HG03025 (cell line): ENCODE results near the gene MYH10.

Source experiments
- ATAC-seq: cut with Tn5 transposase; IDR thresholded peaks from one replicate; pipeline ENCODE4 v1.9.1; 2021; ENCODE audit warnings: mild to moderate bottlenecking, moderate library complexity; ENCODE audit not compliant: unreplicated experiment, low FRiP score

The MYH10 gene

DNA sequence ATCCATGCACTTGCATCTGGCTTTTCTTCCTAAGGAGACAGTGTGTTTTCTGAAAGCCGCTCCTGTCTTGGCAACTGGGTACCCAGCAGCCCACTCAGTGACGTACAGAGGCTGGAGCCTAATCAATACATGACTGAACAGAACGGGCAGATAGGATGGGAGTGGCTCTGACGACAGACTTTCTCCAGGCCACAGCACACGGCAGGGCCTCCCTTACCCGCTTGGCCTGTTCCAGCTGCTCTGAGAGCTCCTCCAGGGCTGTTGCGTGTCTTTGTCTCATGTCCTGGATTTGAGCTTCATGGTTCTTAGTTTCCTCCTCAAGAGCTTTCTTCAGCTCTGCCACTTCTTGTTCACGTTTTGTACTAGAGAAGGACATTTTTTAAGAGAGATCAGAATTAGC lies 129.9 kb downstream of the MYH10 start:
- ATAC-seq = no peak

DNA sequence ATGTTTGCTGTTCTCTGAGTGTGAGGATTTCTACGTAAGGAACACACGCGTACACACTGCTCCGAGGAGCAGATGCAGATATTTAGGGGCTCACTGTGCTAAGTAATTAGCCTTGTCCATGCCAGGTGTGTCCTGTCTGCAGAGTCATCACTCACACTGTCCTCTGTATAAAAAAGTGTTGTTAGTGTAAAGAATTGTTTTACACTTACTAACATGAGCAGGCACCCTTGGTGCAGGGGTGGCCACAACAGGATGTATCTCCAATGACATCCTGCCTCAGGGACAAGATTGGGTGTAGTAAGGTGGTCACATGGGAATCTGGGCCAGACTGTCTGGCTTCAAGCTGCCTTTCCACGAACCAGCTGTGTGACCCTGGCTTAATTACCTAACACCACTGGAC lies 130.9 kb downstream of the MYH10 start:
- no peak for ATAC-seq

DNA sequence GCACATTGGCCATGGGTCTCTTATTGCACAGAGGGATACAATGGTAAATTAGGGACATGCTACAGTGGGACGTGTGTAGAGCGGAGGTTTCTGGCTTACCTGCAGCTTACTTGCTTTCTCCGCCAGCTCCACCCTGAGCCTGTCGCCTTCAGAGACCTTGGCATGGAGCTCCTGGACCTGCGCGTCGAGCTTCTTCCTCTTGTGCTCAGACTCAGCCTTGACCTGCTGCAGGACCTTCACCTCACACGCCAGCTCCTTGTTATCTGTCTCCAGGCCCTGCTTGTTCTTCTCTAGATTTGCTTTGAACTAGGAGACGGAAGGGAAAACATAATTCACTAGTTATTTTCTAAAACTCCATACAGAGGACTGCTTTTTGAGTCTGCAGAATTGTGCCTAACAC lies 131.4 kb downstream of the MYH10 start:
- no peak for ATAC-seq

DNA sequence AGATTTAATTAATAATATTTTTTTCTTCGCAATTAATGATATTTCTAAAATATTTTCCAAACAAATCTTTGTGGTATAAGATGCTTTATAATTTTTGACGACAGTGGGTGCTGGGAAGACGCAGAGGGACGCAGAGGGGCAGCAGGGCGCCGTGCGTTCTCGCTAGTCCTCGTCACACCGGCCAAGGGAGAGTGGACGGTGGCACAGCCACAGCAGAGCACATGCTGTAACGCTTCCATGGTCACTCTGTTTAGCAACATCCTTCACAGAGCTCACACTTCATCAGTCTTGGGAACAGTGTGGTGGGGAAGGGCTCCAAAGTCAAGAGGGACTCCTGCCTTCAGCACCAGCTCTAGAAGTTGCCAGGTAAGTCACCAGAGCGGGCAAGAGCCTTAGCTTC lies 134.4 kb downstream of the MYH10 start:
- no peak for ATAC-seq

DNA sequence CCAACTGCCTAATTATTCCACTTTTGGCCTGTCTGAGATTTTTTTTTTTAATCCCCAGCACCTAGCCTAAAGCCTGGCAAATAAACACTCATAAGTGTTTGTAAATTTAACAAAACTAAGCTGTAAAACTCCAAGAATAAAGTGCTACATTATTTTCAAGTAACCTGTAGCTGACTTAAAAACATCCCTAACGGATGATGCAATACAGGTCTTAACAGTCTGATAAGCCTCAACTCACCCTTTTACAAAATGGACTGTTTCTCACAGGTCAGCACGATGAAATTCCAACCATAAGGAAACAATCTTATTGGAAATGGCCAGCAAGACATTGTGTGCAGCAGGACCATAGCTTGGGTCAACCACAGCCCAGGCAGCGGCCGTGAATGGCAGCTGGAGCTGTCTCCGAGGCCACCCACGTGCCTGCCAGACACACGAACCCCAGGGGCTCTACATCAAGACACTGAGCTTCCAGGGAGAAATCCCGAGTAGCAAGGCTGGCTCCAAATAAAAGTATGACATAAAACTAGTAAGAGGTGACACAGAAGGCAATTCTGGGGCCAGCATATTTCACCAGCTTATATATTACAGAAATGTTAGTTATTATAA lies 135.9 kb downstream of the MYH10 start:
- ATAC-seq = no peak

DNA sequence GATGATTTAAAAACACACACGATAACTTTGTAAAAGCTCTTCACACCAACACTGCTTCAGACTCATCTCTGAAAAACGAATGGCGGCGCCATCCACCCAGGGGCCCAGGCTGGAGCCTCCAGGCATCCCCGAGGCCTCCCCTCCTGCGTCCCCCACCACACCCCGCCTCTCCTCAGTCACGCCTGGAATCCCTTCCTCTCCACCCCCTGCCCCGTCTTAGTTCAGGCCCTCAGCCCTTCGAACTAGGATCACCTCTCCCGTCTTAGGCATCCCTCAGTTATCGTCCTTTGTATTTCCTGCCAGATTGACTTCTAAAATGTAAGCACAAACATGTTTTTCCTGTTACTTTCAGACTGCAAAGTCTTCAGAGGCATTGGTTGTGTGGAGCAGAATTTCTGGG lies 136.5 kb downstream of the MYH10 start:
- no peak for ATAC-seq

DNA sequence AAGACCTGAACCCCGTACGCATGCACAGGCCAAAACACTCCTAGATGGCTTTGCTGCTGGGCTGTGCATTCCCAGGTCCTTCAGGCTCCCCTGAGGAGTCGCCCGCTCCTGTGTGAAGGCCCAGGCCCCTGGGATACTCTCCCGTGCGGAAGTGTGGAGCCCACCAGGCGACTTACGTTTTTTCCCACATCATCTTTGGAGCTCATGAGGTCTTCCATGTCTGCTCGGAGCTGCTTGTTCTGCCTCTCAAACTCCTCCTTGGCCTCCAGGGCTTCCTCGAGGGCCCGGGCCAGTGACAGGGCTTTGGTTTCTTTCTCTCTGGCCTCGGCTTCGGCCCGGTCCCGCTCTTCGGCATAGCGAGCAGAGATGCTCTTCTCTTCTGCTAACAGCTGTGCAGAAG lies 138.4 kb downstream of the MYH10 start:
- ATAC-seq = no peak

DNA sequence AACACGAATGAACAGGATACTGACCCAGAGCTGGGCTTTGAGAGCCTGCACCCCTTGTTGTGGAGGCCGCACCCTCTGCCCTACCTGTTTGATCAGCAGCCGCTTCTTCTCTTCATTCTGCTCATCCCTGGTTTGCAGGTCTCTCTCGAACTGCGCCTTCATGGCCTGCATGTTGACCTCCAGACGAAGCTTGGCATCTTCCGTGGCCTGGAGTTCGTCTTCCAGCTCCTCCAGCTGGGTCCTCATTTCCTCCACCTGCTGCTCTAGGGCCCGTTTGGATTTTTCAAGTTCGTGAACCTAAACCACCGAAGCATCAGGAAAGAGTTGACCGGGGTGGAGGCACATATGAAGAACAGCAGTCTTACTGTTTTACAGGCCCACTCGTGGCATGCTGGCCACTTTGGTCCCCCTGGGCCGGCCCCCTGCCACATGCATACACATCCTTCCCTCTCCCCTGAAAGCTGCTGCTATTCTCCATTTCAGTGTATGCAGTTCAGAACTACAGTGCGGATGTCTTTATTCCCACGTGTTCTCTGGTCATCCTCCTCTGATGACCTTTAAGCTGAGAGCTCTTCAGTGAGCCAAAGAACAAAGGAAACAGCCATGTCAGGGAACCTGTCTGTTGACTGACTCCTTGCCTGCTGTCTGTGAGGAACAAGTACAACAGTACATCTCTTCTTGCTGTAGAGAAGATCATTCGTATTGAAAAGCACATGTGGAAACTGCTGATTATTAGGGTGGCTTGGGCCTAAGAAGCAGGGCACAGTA lies 140.1 kb downstream of the MYH10 start:
- ATAC-seq = no peak

DNA sequence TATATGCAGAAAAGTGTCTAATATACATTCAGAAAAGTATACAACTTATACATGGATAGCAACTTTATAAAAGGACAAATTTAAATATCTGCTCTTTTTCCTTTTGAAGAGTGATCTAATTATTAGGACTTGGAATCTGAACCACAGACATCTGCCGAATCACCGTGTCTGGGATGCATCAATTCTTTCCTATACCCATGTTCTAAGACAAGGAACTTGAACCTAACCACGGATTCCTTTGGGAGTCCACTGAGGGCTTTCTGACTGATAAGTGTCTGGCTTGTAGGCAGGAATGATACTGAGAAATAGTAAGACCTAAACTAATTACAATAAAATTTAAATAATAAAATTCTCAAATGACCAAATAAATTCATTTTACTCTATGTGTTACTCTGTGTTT lies 140.7 kb downstream of the MYH10 start:
- no peak for ATAC-seq

DNA sequence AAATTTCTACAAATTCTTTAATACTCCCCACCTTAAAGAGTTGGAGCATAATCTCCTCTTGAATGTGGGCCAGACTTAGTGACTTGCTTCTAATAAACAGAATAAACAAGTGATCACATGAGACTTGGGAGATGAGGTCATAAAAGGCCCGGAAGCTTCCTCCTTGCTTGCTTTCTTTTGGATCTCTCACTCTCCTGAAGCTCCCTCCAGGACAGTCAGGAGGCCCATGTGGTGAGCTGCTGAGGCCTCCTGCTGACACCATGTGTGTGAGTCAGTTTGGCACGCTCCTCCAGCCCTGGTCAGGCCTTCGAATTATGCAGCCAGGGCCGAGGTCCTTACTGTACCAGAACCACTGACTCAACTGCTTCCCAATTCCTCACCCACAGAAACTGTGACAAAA lies 141.6 kb downstream of the MYH10 start:
- ATAC-seq = no peak

DNA sequence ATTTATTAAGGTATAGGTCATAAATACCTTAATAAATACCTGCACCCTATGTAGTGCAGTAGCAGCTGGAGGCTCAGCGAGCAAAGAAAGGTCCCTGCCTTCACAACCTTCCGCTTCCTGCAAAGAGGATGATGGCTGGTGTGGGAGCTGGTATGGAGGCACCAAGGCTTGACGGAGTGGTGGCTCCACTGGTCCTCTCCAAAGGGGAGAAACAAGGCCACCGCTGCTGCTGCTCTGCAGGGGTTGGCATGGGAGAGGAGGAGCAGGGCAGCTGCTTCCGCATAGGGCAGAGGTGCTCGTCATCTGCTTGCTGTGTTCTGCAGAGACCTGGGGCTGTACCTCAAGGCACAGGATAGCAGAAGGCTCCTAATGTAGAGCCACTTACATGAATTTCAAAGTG lies 142.0 kb downstream of the MYH10 start:
- no peak for ATAC-seq

DNA sequence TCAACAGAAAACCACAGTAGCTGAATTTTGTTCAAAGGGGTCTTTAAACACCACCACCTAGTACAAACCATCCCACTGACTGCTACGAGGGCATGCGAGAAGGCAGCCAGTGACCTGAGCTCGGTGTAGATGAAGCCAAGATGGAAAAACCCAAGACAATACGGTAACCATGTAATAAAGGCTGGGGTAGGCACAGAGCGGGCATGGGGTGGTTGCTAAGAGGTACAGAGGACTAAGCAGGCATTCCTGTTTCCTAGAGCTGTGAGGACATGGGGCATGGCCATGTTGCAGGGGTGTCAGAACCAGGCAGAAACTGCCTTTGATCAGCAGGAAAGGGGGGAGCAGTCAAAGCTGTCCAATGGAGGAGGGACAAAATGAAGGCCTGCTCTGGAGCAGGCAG lies 142.8 kb downstream of the MYH10 start:
- ATAC-seq = no peak

DNA sequence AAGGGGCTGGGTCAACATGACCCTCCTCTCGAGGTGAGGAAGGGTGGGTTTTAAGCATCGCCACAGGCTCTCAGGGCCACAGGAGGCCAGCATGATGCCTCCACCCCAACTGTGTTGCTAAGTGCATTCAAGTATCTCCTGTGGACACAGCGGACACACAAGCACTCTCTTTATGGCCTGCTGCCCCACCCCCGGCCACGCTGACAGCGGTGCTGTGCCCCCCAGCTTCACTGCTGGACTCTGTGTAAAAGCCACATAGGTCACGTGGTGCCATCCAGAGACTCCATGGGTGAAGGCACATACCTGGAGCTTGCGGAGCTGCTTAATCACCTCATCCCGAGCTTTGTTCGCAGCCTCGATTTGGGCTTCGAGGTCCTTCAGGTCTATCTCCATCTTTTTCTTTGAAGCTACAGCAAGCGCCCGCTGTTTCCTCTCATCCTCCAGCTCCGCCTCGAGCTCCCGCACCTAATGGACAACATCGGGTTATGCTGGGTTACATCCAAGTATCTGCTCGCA lies 143.3 kb downstream of the MYH10 start:
- no peak for ATAC-seq

DNA sequence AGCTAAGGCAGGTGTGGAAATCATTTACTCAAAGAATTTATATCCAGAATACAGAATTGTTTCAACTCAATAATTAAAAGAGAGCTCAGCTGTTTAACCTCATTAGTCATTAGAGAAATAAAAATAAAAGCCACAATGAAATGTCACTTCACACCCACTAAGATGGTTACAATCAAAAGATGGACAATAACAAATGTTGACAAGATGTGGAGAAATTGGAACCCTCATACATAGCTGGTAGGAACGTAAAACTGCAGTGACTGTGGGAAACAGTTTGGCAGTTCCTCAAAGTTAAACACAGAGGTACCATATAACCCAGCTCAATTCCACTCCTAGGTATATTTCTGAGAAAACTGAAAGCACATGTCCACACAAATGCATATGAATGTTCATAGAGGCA lies 145.0 kb downstream of the MYH10 start:
- ATAC-seq = no peak

DNA sequence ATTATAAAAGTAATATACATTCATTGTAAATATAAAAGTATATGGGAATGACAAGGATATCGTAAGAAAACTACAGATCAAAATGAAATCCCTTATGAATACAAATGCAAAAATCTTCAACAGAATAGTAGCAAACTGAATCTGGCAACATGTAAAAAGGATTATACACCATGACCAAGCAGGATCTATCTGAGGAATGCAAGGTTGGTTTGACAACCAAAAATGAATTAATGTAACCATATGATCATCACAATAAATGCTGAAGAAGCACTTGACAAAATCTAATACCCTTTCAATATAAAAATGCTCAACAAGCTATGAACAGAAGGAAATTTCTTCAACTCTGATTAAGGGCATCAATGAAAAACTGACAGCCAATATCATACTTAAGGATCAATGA lies 146.1 kb downstream of the MYH10 start:
- ATAC-seq = no peak

DNA sequence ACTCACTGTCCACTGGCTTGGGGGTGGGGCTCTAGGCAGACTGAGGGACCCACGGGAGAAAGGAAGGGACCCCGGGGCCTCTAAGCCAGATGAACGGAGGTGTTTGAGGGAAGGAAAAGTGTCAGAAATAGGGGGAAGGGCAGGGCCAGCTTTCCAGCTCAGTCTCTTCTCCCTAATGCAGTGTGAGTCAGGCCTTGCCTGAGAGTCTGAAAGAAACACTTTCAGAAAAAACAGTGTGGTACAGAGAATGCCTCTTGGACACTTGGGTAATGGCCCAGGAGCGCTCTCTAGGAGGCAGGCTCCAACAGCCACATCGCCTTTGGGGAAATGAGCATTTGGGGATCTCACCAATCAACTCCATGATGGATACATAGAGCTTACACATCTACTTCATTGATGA lies 148.0 kb downstream of the MYH10 start:
- no peak for ATAC-seq

DNA sequence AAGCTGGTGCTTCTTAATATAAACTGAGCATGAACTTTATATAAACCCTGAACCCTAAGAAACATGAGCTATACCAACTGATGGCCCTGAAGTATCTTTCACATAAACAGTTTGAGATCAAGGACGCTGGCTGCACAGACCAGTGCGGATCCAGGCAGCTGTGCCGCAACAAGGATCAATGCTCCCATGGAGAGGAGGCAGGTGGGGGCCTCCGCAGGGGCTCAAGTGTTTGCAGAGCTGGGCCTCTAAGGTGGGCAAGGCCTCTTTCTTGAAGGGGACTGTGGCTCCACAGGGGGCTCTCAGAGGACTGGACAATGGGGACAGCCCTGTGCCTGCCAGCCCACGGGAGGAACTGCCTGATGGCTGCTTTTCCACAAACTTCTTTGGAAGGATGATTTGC lies 148.8 kb downstream of the MYH10 start:
- no peak for ATAC-seq

DNA sequence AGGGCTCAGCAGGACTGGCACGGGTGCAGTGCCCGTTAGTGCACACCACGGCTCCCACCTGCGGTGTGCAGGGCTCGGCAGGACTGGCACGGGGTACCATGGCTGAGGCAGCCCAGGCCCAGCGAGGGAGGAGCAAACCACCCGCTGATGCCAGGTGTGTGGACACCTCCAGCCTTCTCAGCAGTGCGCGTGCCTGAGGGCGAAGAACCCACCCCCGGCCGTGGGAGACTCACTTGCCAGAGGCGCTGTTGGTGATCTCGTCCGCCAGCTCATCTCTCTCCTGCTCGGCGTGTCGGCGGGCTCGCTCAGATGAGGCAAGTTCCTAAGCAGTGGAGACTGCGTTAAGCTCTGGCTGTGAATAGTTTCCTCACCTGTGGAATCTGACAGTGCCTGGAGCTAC lies 149.4 kb downstream of the MYH10 start:
- ATAC-seq = no peak

DNA sequence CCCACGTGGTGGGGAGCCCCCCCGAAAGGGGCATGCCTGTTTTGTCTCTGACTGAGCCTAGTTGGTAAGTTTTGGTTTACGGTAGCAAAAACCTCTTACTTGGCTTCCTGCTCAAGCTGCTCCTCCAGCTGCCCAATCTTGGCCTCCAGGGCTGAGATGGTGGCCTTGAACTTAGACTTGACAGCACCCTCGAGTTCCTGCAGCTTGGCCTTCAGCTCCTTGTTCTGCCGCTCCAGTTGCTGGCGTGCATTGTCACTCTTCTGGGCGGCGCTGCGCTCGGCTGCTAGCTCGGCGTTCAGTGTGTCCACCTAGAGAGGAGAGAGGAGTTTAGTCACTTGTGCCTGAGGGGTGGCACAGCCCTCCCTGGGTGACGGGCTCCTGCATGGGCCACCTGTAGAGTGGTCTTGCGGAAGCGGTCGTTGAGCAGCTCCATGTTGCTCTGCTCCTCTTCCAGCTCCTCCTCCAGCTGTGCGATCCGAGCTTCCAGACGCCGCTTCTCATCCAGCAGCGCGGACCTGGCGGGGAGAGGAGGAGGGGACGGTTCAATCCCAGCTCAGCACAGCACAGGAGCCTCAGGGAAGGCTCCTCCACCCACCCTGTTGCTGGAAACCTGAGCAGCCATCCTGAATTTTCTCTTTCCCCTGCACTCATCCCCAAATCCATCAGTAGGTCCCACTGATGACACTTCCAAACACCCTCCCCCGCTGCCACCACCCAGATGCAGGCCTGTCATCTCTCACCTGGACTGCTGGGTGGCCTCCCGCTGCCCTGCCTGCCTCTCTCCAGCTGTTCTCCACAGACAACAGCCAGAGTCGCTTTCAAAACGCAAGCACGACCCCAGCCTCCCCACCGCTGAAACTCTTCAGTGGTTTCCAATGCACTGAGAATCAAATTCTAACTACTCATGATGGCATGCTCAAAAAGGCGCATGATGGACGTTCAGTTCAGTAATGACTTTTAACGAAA lies 150.2 kb downstream of the MYH10 start:
- no peak for ATAC-seq

DNA sequence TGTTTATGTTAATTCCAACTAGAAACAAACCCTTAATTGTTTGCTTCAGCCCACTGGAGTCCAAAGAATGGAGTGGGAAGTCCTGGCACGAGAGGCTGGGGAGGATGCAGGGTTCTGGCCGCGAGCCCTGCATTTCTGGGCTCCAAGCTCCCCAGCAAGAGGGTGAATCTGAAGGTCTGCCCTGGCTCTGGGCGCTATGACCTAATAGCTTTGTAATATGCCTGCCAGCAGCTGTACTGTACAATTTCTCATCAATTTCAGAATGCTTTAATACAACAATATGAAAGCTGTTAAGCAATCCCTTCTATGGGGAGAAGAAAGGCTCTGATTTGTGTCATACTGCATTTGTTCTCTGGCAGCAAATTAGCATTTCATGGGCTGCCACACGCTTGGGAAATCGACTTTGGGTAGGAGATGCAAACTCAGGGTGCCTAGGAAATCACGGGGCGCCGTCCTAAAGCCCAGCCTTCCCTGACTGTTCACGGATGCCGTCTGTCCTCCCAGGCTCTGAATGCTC lies 151.0 kb downstream of the MYH10 start:
- ATAC-seq = no peak
